WTC11 (cell line): ENCODE results near the gene ZNF648. TPM values are rescaled to one million over a fixed set of nuclear protein-coding genes. Genes with fewer than 3 reads are reported as not detected.

Experiments
- ATF1 ChIP-seq: sonication (generic); formaldehyde crosslinking; IDR thresholded peaks from 2 replicates; pipeline ENCODE4 v1.8.1; 2023; ENCODE audit warnings: mild to moderate bottlenecking, moderate library complexity, missing genetic modification reagents
- CBFB ChIP-seq: sonication (generic); formaldehyde crosslinking; IDR thresholded peaks from 2 replicates; pipeline ENCODE4 v1.8.1; 2022; ENCODE audit warnings: mild to moderate bottlenecking, low read depth, missing genetic modification reagents
- CREB1 ChIP-seq: sonication (generic); formaldehyde crosslinking; IDR thresholded peaks from 2 replicates; pipeline ENCODE4 v1.8.0; 2023; ENCODE audit warnings: mild to moderate bottlenecking, missing genetic modification reagents
- CREM ChIP-seq: sonication (generic); formaldehyde crosslinking; IDR thresholded peaks from 2 replicates; pipeline ENCODE4 v1.8.1; 2022; ENCODE audit warnings: mild to moderate bottlenecking, missing genetic modification reagents, moderate library complexity
- GABPB1 ChIP-seq: sonication (generic); formaldehyde crosslinking; IDR thresholded peaks from 2 replicates; pipeline ENCODE4 v1.8.1; 2023; ENCODE audit warnings: mild to moderate bottlenecking, missing genetic modification reagents
- HMGA2 ChIP-seq: fragments of 250-450 bp; sonication (Bioruptor Pico); IDR thresholded peaks from 2 replicates; pipeline ENCODE4 v1.4.0; 2021; ENCODE audit warnings: mild to moderate bottlenecking, moderate library complexity
- IRF2 ChIP-seq: sonication (generic); formaldehyde crosslinking; IDR thresholded peaks from 2 replicates; pipeline ENCODE4 v1.8.0; 2022; ENCODE audit warnings: low read depth, missing genetic modification reagents, borderline replicate concordance
- JUN ChIP-seq: sonication (generic); formaldehyde crosslinking; IDR thresholded peaks from 2 replicates; pipeline ENCODE4 v1.8.0; 2023; ENCODE audit warnings: mild to moderate bottlenecking, missing genetic modification reagents
- MXD4 ChIP-seq: fragments of 250-450 bp; sonication (Bioruptor Pico); IDR thresholded peaks from 2 replicates; pipeline ENCODE4 v1.8.0; 2021; ENCODE audit warnings: mild to moderate bottlenecking, moderate library complexity, borderline replicate concordance
- NR2C2 ChIP-seq: sonication (generic); formaldehyde crosslinking; IDR thresholded peaks from 2 replicates; pipeline ENCODE4 v1.8.0; 2022; ENCODE audit warnings: mild to moderate bottlenecking, missing genetic modification reagents
- NR3C1 ChIP-seq: sonication (generic); formaldehyde crosslinking; conservative IDR thresholded peaks from 2 replicates; pipeline ENCODE4 v1.8.1; 2023; ENCODE audit warnings: low read depth, mild to moderate bottlenecking, missing genetic modification reagents
- PRRX2 ChIP-seq: fragments of 250-450 bp; sonication (Bioruptor Pico); IDR thresholded peaks from 2 replicates; pipeline ENCODE4 v1.8.0; 2021; ENCODE audit warnings: mild to moderate bottlenecking
- SP1 ChIP-seq: sonication (generic); formaldehyde crosslinking; conservative IDR thresholded peaks from 2 replicates; pipeline ENCODE4 v1.8.1; 2022; ENCODE audit warnings: missing genetic modification reagents
- ZBTB21 ChIP-seq: sonication (generic); formaldehyde crosslinking; IDR thresholded peaks from 2 replicates; pipeline ENCODE4 v1.8.1; 2023; ENCODE audit warnings: mild to moderate bottlenecking, missing genetic modification reagents, borderline replicate concordance
- ZNF219 ChIP-seq: sonication (generic); formaldehyde crosslinking; IDR thresholded peaks from 2 replicates; pipeline ENCODE4 v1.8.0; 2023; ENCODE audit warnings: missing genetic modification reagents, mild to moderate bottlenecking, borderline replicate concordance
- ZNF396 ChIP-seq: fragments of 250-450 bp; sonication (Bioruptor Pico); IDR thresholded peaks from 2 replicates; pipeline ENCODE4 v1.8.0; 2021; ENCODE audit warnings: mild to moderate bottlenecking, moderate library complexity, borderline replicate concordance
- ZNF416 ChIP-seq: fragments of 250-450 bp; sonication (Bioruptor Pico); IDR thresholded peaks from 2 replicates; pipeline ENCODE4 v1.9.0; 2021; ENCODE audit warnings: mild to moderate bottlenecking, inconsistent platforms
- ZNF423 ChIP-seq: fragments of 250-450 bp; sonication (Bioruptor Pico); IDR thresholded peaks from 2 replicates; pipeline ENCODE4 v2.1.2; 2022; ENCODE audit warnings: mild to moderate bottlenecking, moderate library complexity
- ZNF671 ChIP-seq: fragments of 250-450 bp; sonication (Bioruptor Pico); IDR thresholded peaks from 2 replicates; pipeline ENCODE4 v1.8.0; 2021; ENCODE audit warnings: mild to moderate bottlenecking
- total RNA-seq: library from RNA; stranded (reverse); gene quantifications from 3 replicates; pipeline ENCODE4 v1.2.3, GENCODE V29; 2021
- TF ChIP-seq, protein P1 (sequence below): sonication (generic); formaldehyde crosslinking; conservative IDR thresholded peaks from 2 replicates; pipeline ENCODE4 v1.8.1; 2023; ENCODE audit warnings: mild to moderate bottlenecking, low read depth, missing genetic modification reagents, moderate library complexity
- TF ChIP-seq, protein P2 (sequence below): fragments of 250-450 bp; sonication (Bioruptor Pico); conservative IDR thresholded peaks from 2 replicates; pipeline ENCODE4 v1.9.0; 2021; ENCODE audit warnings: mild to moderate bottlenecking
- TF ChIP-seq, protein P3 (sequence below): fragments of 250-450 bp; sonication (Bioruptor Pico); IDR thresholded peaks from 2 replicates; pipeline ENCODE4 v1.9.0; 2021; ENCODE audit warnings: moderate library complexity, mild to moderate bottlenecking, inconsistent platforms, borderline replicate concordance
- TF ChIP-seq, protein P4 (sequence below): sonication (generic); formaldehyde crosslinking; conservative IDR thresholded peaks from 2 replicates; pipeline ENCODE4 v1.8.1; 2022; ENCODE audit warnings: mild to moderate bottlenecking, missing genetic modification reagents
- TF ChIP-seq, protein P5 (sequence below): sonication (generic); formaldehyde crosslinking; IDR thresholded peaks from 2 replicates; pipeline ENCODE4 v1.8.1; 2022; ENCODE audit warnings: mild to moderate bottlenecking, missing genetic modification reagents, moderate library complexity, borderline replicate concordance
- TF ChIP-seq, protein P6 (sequence below): fragments of 250-450 bp; sonication (Bioruptor Pico); IDR thresholded peaks from 2 replicates; pipeline ENCODE4 v1.9.0; 2021; ENCODE audit warnings: mild to moderate bottlenecking, borderline replicate concordance
- TF ChIP-seq, protein P7 (sequence below): fragments of 250-450 bp; sonication (Bioruptor Pico); IDR thresholded peaks from 2 replicates; pipeline ENCODE4 v2.1.2; 2022; ENCODE audit warnings: mild to moderate bottlenecking, moderate library complexity

Gene ZNF648
- total RNA-seq, 1 experiment from 2014 or later: 0.17 TPM

DNA sequence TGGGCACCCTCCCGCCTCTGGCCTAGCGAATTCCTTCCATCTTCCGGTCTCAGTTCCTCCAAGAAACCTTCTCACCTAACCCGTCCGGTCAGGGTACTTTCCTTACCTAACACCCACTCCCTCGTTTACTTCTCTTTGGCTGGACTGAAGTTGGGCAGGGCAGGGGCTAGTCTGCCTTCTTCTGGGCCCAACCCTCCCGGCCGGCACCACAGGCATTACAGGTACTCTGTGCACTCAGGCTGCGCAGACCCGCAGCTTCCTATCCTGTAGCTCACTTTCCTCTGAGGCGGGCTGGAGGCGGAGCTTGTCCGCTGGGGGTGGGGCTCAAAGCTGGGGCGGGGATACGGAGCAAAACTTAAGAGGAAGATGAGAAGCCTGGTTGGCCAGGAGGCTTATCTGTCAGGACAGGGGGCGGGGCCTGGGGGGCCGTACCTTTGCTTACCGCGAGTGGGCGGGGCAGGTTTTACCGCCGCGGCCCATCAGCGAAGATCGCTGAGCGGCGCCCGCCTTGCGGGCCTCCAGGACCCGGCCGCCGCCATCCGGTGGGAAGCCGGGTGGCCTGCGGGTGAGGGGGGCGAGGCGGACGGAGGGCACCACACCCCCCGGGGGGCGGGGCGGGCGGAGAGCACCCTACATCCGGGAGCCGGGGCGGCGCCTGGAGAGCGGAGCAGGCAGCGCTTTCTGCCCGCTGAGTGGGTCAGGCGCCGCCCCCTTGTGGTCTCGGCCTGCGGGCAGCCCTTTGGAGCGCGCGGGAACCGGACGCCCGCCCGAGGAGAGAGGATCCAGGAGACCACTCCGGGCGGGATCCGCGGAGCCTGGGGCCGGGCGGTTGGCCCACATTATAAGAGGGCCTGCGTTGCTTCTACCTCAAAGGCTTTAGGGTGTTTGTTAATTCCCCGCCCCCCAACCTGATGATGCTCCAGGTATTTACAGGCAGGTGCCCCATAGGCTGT, 31.9 kb downstream of the ZNF648 start (continued):
- TF ChIP-seq, protein P1, sequence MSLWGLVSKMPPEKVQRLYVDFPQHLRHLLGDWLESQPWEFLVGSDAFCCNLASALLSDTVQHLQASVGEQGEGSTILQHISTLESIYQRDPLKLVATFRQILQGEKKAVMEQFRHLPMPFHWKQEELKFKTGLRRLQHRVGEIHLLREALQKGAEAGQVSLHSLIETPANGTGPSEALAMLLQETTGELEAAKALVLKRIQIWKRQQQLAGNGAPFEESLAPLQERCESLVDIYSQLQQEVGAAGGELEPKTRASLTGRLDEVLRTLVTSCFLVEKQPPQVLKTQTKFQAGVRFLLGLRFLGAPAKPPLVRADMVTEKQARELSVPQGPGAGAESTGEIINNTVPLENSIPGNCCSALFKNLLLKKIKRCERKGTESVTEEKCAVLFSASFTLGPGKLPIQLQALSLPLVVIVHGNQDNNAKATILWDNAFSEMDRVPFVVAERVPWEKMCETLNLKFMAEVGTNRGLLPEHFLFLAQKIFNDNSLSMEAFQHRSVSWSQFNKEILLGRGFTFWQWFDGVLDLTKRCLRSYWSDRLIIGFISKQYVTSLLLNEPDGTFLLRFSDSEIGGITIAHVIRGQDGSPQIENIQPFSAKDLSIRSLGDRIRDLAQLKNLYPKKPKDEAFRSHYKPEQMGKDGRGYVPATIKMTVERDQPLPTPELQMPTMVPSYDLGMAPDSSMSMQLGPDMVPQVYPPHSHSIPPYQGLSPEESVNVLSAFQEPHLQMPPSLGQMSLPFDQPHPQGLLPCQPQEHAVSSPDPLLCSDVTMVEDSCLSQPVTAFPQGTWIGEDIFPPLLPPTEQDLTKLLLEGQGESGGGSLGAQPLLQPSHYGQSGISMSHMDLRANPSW (CRISPR knock-in tag): no peak
- no peak for TF ChIP-seq MXD4 (CRISPR knock-in tag)
- TF ChIP-seq, protein P2, sequence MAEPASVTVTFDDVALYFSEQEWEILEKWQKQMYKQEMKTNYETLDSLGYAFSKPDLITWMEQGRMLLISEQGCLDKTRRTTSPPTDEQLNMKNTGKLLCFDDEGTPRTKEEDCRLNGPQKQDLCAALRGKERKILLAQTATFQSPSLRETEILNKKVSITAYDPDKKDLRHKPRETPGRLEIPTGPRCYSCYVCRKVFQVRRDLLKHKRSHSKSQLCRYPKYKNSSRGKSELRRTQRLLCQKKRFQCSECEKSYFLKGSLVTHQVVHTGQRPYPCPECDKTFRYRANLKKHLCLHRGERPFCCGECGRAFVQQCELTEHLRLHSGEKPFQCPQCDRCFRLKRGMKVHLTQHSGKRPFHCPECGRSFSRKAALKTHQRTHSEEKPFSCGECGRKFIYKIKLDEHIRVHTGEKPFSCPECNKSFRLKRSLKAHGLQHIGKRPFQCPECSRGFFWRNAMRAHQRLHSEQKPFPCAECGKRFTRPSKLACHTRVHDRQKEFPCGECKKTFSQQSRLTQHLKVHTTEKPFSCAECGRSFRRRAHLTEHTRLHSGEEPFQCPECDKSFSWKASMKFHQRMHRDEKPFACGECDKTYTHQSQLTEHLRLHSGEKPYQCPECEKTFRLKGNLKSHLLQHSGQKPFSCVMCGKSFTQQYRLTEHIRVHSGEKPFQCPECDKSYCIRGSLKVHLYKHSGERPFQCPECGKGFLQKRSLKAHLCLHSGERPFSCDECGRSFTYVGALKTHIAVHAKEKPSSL (CRISPR knock-in tag): no peak
- TF ChIP-seq JUN: no peak
- TF ChIP-seq, protein P3, sequence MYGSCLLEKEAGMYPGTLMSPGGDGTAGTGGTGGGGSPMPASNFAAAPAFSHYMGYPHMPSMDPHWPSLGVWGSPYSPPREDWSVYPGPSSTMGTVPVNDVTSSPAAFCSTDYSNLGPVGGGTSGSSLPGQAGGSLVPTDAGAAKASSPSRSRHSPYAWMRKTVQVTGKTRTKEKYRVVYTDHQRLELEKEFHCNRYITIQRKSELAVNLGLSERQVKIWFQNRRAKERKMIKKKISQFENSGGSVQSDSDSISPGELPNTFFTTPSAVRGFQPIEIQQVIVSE: no peak
- TF ChIP-seq HMGA2: no peak
- no peak for TF ChIP-seq ZNF671 (CRISPR knock-in tag)
- no peak for TF ChIP-seq ZNF219 (CRISPR knock-in tag)
- TF ChIP-seq ZBTB21 (CRISPR knock-in tag): no peak
- no peak for TF ChIP-seq ZNF416 (CRISPR knock-in tag)
- TF ChIP-seq CREM (CRISPR knock-in tag): 0 out of 2 replicates have a peak, but pooled peaks have one; percentile 39
- no peak for TF ChIP-seq CREB1 (CRISPR knock-in tag)
- TF ChIP-seq, protein P4, sequence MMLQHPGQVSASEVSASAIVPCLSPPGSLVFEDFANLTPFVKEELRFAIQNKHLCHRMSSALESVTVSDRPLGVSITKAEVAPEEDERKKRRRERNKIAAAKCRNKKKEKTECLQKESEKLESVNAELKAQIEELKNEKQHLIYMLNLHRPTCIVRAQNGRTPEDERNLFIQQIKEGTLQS (CRISPR knock-in tag): no peak
- TF ChIP-seq ZNF423: peak; percentile 98
- no peak for TF ChIP-seq ATF1 (CRISPR knock-in tag)
- no peak for TF ChIP-seq GABPB1 (CRISPR knock-in tag)
- no peak for TF ChIP-seq CBFB (CRISPR knock-in tag)
- TF ChIP-seq PRRX2 (CRISPR knock-in tag): no peak
- TF ChIP-seq IRF2 (CRISPR knock-in tag): no peak
- TF ChIP-seq, protein P5, sequence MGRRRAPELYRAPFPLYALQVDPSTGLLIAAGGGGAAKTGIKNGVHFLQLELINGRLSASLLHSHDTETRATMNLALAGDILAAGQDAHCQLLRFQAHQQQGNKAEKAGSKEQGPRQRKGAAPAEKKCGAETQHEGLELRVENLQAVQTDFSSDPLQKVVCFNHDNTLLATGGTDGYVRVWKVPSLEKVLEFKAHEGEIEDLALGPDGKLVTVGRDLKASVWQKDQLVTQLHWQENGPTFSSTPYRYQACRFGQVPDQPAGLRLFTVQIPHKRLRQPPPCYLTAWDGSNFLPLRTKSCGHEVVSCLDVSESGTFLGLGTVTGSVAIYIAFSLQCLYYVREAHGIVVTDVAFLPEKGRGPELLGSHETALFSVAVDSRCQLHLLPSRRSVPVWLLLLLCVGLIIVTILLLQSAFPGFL (CRISPR knock-in tag): no peak
- TF ChIP-seq NR2C2 (CRISPR knock-in tag): no peak
- TF ChIP-seq NR3C1 (CRISPR knock-in tag): no peak
- TF ChIP-seq, protein P6, sequence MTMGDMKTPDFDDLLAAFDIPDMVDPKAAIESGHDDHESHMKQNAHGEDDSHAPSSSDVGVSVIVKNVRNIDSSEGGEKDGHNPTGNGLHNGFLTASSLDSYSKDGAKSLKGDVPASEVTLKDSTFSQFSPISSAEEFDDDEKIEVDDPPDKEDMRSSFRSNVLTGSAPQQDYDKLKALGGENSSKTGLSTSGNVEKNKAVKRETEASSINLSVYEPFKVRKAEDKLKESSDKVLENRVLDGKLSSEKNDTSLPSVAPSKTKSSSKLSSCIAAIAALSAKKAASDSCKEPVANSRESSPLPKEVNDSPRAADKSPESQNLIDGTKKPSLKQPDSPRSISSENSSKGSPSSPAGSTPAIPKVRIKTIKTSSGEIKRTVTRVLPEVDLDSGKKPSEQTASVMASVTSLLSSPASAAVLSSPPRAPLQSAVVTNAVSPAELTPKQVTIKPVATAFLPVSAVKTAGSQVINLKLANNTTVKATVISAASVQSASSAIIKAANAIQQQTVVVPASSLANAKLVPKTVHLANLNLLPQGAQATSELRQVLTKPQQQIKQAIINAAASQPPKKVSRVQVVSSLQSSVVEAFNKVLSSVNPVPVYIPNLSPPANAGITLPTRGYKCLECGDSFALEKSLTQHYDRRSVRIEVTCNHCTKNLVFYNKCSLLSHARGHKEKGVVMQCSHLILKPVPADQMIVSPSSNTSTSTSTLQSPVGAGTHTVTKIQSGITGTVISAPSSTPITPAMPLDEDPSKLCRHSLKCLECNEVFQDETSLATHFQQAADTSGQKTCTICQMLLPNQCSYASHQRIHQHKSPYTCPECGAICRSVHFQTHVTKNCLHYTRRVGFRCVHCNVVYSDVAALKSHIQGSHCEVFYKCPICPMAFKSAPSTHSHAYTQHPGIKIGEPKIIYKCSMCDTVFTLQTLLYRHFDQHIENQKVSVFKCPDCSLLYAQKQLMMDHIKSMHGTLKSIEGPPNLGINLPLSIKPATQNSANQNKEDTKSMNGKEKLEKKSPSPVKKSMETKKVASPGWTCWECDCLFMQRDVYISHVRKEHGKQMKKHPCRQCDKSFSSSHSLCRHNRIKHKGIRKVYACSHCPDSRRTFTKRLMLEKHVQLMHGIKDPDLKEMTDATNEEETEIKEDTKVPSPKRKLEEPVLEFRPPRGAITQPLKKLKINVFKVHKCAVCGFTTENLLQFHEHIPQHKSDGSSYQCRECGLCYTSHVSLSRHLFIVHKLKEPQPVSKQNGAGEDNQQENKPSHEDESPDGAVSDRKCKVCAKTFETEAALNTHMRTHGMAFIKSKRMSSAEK (CRISPR knock-in tag): no peak
- TF ChIP-seq, protein P7, sequence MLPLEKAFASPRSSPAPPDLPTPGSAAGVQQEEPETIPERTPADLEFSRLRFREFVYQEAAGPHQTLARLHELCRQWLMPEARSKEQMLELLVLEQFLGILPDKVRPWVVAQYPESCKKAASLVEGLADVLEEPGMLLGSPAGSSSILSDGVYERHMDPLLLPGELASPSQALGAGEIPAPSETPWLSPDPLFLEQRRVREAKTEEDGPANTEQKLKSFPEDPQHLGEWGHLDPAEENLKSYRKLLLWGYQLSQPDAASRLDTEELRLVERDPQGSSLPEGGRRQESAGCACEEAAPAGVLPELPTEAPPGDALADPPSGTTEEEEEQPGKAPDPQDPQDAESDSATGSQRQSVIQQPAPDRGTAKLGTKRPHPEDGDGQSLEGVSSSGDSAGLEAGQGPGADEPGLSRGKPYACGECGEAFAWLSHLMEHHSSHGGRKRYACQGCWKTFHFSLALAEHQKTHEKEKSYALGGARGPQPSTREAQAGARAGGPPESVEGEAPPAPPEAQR (CRISPR knock-in tag): no peak
- peak; percentile 74; the same call in 1 of the 2 replicates for TF ChIP-seq SP1 (CRISPR knock-in tag)
- TF ChIP-seq ZNF396 (CRISPR knock-in tag): no peak
